ENCODE data around the gene GPANK1.

The GPANK1 gene

GRCh38 chr6:31636698-31637596 lies 27.9 kb downstream of the GPANK1 start:
- no peak for DNase-seq

GRCh38 chr6:31634969-31635575 lies 29.7 kb downstream of the GPANK1 start:
- DNase-seq = no peak

GRCh38 chr6:31634131-31634530 lies 30.7 kb downstream of the GPANK1 start:
- no peak for DNase-seq

- no peak for DNase-seq
Observed at GRCh38 chr6:31633447-31633846, 31.4 kb downstream of the GPANK1 start.

- no peak for DNase-seq
Observed at GRCh38 chr6:31632279-31632946, 32.4 kb downstream of the GPANK1 start.

- DNase-seq = no peak
Observed at GRCh38 chr6:31631681-31632278, 33.0 kb downstream of the GPANK1 start.

GRCh38 chr6:31631209-31631608 lies 33.6 kb downstream of the GPANK1 start:
- no peak for DNase-seq

GRCh38 chr6:31630177-31630934 lies 34.4 kb downstream of the GPANK1 start:
- DNase-seq = no peak

- no peak for DNase-seq
Observed at GRCh38 chr6:31629014-31629413, 35.8 kb downstream of the GPANK1 start.

- no peak for DNase-seq
Observed at GRCh38 chr6:31627690-31628287, 37.0 kb downstream of the GPANK1 start.

- DNase-seq = no peak
Observed at GRCh38 chr6:31626952-31627351, 37.8 kb downstream of the GPANK1 start.

- DNase-seq = no peak
Observed at GRCh38 chr6:31624070-31624469, 40.7 kb downstream of the GPANK1 start.

GRCh38 chr6:31622684-31623091 lies 42.1 kb downstream of the GPANK1 start:
- DNase-seq = no peak

GRCh38 chr6:31621991-31622390 lies 42.8 kb downstream of the GPANK1 start:
- no peak for DNase-seq

GRCh38 chr6:31621320-31621939 lies 43.4 kb downstream of the GPANK1 start:
- no peak for DNase-seq

GRCh38 chr6:31620586-31621319 lies 44.0 kb downstream of the GPANK1 start, which contains the start of gene PRRC2A:
Gene PRRC2A (plus strand): TSS chr6:31620715. CDS start chr6:31622790, 2,075 bp downstream.
- peak; percentile 35 for DNase-seq

GRCh38 chr6:31619805-31620585 lies 44.8 kb downstream of the GPANK1 start:
- no peak for DNase-seq

- DNase-seq = no peak
Observed at GRCh38 chr6:31617010-31617409, 47.8 kb downstream of the GPANK1 start.

GRCh38 chr6:31615748-31616147 lies 49.0 kb downstream of the GPANK1 start:
- no peak for DNase-seq

All from cortex of kidney (tissue), 1 donor.